ENCODE measurements around the gene PDPR.
"Not testable (repeated sequence)": the region's sequence is repeated elsewhere in the genome, so short reads cannot be mapped to it uniquely, and the experiment has no call there.

PDPR gene

GRCh38 chr16:70162041-70162451 is 47.9 kb downstream of the PDPR start:
- no peak for DNase-seq (ENCODE audit: low read depth)

GRCh38 chr16:70163596-70163995 is 49.5 kb downstream of the PDPR start:
- DNase-seq (ENCODE audit: low read depth): no peak

GRCh38 chr16:70166688-70167087 is 52.6 kb downstream of the PDPR start:
- DNase-seq (ENCODE audit: low read depth): not testable (repeated sequence)

DNA sequence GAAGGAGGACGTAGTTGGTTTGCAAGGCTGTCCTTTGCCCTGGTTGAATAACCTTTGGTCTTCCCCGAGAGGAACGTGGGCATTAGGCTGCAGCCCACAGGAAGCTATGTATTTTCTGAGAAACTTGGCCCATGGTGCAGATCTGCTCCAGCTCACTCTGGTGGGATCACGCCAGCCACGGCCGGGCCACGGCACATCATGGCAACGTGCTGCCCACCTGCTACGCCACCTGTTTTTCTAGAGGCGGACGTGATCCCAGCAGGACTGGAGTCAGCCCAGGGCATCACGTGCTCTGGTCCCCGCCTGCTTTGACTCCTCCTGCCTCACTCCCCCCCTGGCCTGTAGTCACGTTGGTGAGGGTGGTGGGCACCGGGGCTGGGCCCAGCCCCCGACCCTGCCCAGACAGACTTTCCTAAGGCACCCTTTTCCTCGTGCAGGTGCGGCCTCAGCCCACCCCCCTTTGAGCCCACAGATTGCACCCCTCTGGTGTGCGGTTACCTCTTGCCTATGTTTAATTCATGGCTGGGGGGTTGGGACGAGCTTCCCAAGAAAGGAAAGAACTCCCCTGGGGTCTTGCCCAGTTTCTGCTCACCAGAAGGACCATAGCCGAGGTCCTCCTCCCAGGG is 59.2 kb downstream of the PDPR start, which contains the start of gene CLEC18C:
Gene CLEC18C (plus strand): TSS at position 576 of the 626 bp plus-strand sequence. CDS start 492 bp downstream, outside the sequence.
- not testable (repeated sequence) for DNase-seq (ENCODE audit: low read depth)

DNA sequence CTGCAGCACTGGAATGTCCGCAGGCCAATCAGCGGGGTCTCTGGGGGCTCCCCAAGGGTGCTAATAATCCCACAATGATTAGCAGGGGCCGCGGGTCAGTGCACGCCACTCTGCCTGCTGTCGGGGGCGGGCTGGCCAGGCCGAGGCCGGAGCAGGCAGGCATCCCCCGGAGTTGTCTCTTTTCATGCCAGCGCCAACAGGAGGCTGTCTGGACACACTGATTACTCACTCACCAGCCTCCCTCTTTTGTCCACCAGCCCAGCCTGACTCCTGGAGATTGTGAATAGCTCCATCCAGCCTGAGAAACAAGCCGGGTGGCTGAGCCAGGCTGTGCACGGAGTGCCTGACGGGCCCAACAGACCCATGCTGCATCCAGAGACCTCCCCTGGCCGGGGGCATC is 59.8 kb downstream of the PDPR start:
- DNase-seq (ENCODE audit: low read depth): not testable (repeated sequence)

DNA sequence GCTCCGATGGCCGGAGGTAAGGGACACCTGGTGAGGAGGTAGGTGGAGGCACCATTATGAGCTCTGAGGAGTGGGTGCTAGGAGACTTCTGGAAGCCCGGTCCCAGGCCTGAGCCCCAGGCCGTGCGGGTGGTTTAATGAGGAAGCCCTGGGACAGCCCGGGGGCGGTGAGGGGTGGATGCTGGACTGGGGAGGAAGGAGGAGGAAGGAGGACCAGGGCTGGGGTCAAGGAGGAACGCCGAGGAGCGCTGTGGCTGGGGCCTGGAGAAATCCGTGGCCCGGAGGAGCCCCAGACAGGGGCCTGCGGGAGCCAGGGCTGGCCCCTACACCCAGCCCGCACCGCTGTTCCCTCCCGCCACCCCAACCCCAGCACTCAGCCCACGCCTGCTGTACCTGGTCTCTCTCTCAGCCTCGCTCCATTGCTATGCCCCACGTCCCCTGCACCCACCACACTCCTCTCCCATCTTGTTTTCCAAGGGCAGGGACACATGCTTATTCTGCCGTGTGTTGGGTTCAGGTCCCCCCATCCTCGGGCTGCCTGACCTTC is 60.3 kb downstream of the PDPR start:
- DNase-seq (ENCODE audit: low read depth): not testable (repeated sequence)

GRCh38 chr16:70187858-70188607 is 73.9 kb downstream of the PDPR start:
- DNase-seq (ENCODE audit: low read depth): not testable (repeated sequence)

DNA sequence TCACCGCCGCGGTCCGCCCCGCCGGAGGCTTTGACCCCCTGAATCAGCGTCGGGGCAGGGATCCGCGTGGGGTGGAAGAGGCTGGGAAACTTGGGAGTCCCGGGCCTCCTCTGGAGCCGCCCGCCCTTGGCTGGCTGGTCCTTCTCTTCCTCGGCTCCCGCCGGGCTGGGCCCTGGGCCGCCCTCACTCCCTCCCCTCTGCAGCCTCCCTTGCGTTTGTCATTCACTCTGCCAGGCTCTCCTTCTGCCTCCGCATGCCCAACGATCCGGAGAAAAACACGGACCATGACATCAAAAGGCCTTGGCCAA is 74.4 kb downstream of the PDPR start:
- not testable (repeated sequence) for DNase-seq (ENCODE audit: low read depth)

- DNase-seq (ENCODE audit: low read depth): not testable (repeated sequence)
Measured at GRCh38 chr16:70190574-70190973, 76.4 kb downstream of the PDPR start.

DNA sequence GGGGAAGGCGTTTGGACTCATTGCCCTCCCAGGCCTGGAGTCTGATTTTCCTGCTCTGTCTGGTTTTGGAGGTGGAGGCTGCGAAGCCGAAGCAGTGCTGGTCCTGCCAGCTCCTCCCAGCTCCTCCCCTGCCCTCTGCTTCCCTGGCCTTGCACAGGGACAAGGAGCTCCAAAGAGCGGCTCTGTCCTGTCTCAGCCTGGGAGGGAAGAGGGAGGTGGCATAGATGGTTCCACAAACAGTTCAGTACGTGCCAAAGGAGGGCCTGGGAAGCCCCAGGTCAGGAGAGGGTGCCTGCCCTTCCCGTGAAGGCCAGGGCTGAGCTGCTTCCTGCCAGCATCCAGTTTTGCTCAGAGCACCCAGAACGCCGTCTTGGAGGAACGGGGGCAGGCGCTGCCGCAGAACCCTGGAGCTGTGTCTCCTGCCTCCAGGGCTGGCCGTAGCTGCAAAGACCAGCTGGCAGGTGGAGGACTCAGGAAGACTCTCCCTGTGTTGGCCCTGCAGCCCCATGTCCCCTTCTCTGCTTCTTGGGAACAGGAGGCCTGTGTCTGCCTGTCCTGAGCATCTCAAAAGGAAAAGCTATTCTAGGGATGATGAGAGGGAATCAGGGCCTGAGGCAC is 82.7 kb downstream of the PDPR start:
- not testable (repeated sequence) for DNase-seq (ENCODE audit: low read depth)

DNA sequence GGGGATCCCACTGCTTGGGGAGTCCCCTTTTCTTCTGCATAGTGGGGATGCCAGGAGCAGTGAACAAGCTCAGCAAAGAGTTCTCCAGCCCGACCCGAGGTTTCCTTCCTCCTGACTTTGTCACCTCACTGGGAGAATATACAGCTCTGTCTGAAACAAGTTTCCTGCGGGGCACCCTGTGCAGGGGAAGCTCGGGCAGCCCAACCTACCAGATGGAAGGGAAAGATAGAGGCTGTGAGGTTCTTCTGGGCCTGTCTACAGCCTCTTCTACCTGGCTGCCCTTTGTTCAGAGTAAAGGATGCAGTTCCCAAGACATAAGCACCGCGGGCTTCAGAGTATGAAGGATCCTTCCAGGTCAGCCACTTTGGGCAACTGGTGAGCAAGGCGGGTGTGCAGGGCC is 83.5 kb downstream of the PDPR start:
- DNase-seq (ENCODE audit: low read depth): not testable (repeated sequence)

- not testable (repeated sequence) for DNase-seq (ENCODE audit: low read depth)
Measured at GRCh38 chr16:70198230-70198629, 84.1 kb downstream of the PDPR start.

DNA sequence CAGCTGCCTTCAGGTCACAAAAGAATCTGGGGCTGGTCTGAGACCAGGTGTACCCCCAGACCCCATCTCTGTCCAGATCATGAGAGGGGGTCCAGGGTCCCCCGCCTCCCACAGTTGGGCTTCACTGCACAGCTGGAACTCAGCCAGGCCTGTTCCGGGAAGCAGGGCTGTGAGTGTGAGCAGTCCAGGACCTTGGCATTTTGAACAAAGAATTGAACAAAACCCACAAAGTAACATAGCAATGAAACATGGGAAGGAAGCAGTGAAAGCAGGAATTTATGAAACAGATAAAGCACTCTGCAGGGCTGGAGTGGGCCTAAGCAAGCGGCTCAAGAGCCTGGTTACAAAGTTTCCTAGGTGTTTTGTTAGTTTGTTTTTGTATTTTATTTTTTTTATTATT is 84.5 kb downstream of the PDPR start:
- not testable (repeated sequence) for DNase-seq (ENCODE audit: low read depth)

- not testable (repeated sequence) for DNase-seq (ENCODE audit: low read depth)
Measured at GRCh38 chr16:70199170-70199569, 85.0 kb downstream of the PDPR start.

DNA sequence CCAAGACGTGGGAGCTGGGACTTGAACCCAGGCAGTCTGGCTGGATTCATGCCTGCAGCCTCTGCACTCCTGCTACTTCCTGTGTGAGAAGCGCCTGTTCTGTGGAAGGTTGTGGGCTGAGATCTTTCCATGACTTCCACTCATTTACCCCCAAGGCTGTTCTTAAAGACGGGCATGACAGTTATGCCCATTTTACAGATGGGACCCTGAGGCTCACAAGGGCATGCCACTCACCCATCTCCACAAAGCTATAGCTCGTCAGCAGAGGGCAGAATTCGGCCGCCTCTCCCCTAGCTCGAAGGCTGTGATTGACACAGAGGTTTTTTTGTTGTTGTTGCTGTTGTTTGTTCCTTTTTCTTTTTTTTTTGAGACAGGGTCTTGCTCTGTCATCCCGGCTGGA is 85.9 kb downstream of the PDPR start:
- not testable (repeated sequence) for DNase-seq (ENCODE audit: low read depth)

- not testable (repeated sequence) for DNase-seq (ENCODE audit: low read depth)
Measured at GRCh38 chr16:70203508-70203907, 89.4 kb downstream of the PDPR start.

DNA sequence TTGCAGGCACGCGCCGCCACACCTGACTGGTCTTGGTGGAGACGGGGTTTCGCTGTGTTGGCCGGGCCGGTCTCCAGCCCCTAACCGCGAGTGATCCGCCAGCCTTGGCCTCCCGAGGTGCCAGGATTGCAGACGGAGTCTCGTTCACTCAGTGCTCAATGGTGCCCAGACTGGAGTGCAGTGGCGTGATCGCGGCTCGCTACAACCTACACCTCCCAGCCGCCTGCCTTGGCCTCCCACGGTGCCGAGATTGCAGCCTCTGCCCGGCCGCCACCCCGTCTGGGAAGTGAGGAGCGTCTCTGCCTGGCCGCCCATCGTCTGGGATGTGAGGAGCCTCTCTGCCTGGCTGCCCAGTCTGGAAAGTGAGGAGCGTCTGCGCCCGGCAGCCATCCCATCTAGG is 89.9 kb downstream of the PDPR start:
- DNase-seq (ENCODE audit: low read depth): not testable (repeated sequence)

GRCh38 chr16:70204668-70205405 is 90.7 kb downstream of the PDPR start:
- not testable (repeated sequence) for DNase-seq (ENCODE audit: low read depth)

DNA sequence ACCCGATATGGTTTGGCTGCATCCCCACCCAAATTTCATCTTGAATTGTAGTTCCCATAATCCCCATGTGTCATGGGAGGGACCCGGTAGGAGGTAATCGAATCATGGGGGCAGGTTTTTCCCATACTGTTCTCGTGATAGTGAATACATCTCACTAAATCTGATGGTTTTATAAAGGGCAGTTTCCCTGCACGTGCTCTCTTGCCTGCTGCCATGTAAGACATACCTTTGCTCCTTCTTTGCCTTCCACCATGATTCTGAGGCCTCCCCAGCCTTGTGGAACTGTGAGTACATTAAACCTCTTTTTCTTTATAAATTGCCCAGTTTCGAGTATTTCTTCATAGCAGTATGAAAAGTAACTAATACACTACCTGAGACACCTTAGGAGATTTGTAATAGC is 92.2 kb downstream of the PDPR start:
- DNase-seq (ENCODE audit: low read depth): not testable (repeated sequence)

Data from activated T-cell treated with anti-CD3 and anti-CD28 coated beads for 24 hours (primary cell).